WTC11 (cell line): ENCODE data around the gene SRC. TPM values are rescaled to one million over a fixed set of nuclear protein-coding genes. Genes with fewer than 3 reads are reported as not detected.

Experiments
- ATAC-seq: fragments of 200-7000 bp; cut with Tn5 transposase; 2 replicates; pipeline ENCODE4 v1.10.0; 2021; ENCODE audit warnings: mild to moderate bottlenecking, moderate library complexity
- CTCF ChIA-PET: fragments of 300-600 bp; sonication (Branson Sonifier 250); formaldehyde crosslinking; loops from one replicate; lab custom pipeline; 2021; ENCODE audit warnings: antibody characterized with exemption; lab: Charles Lee
- POLR2A ChIA-PET: fragments of 350-600 bp; sonication (Branson Sonifier 250); formaldehyde crosslinking; loops from one replicate; lab custom pipeline; 2021; ENCODE audit warnings: antibody characterized with exemption; lab: Charles Lee
- DNase-seq: peaks from one replicate; pipeline ENCODE4 v3.0.0; 2021; ENCODE audit warnings: low spot score
- H3K27ac Mint-ChIP-seq: 2 replicates; pipeline ENCODE4 v1.8.0; 2021; ENCODE audit warnings: mixed read lengths
- H3K27me3 Mint-ChIP-seq: 2 replicates; pipeline ENCODE4 v1.8.0; 2021; ENCODE audit warnings: low read depth, mild to moderate bottlenecking, moderate library complexity, mixed read lengths
- H3K36me3 Mint-ChIP-seq: 2 replicates; pipeline ENCODE4 v1.8.0; 2021; ENCODE audit warnings: mixed read lengths
- H3K4me1 Mint-ChIP-seq: 2 replicates; pipeline ENCODE4 v1.8.0; 2022; ENCODE audit warnings: mixed read lengths
- H3K4me3 Mint-ChIP-seq: 2 replicates; pipeline ENCODE4 v1.8.0; 2021; ENCODE audit warnings: mild to moderate bottlenecking, moderate library complexity, mixed read lengths
- H3K9me3 Mint-ChIP-seq: 2 replicates; pipeline ENCODE4 v1.8.0; 2021; ENCODE audit warnings: mixed read lengths
- ATF1 ChIP-seq: sonication (generic); formaldehyde crosslinking; IDR thresholded peaks from 2 replicates; pipeline ENCODE4 v1.8.1; 2023; ENCODE audit warnings: mild to moderate bottlenecking, moderate library complexity, missing genetic modification reagents
- GRHL2 ChIP-seq: fragments of 250-450 bp; sonication (Bioruptor Pico); IDR thresholded peaks from 2 replicates; pipeline ENCODE4 v1.8.0; 2022; ENCODE audit warnings: mild to moderate bottlenecking, moderate library complexity; ENCODE audit not compliant: insufficient replicate concordance, severe bottlenecking
- GTF2I ChIP-seq: fragments of 250-450 bp; sonication (Bioruptor Pico); conservative IDR thresholded peaks from 2 replicates; pipeline ENCODE4 v1.4.0; 2021; ENCODE audit warnings: mild to moderate bottlenecking
- KAT7 ChIP-seq: sonication (generic); formaldehyde crosslinking; IDR thresholded peaks from 2 replicates; pipeline ENCODE4 v1.8.1; 2023; ENCODE audit warnings: missing genetic modification reagents, mild to moderate bottlenecking, borderline replicate concordance
- RORB ChIP-seq: fragments of 250-450 bp; sonication (Bioruptor Pico); IDR thresholded peaks from 2 replicates; pipeline ENCODE4 v1.9.0; 2021; ENCODE audit warnings: mild to moderate bottlenecking
- SMAD4 ChIP-seq: sonication (generic); formaldehyde crosslinking; IDR thresholded peaks from 2 replicates; pipeline ENCODE4 v1.8.0; 2022; ENCODE audit warnings: mild to moderate bottlenecking, missing genetic modification reagents
- ZNF219 ChIP-seq: sonication (generic); formaldehyde crosslinking; IDR thresholded peaks from 2 replicates; pipeline ENCODE4 v1.8.0; 2023; ENCODE audit warnings: missing genetic modification reagents, mild to moderate bottlenecking, borderline replicate concordance
- ZNF396 ChIP-seq: fragments of 250-450 bp; sonication (Bioruptor Pico); IDR thresholded peaks from 2 replicates; pipeline ENCODE4 v1.8.0; 2021; ENCODE audit warnings: mild to moderate bottlenecking, moderate library complexity, borderline replicate concordance
- total RNA-seq: library from RNA; stranded (reverse); gene quantifications from 3 replicates; pipeline ENCODE4 v1.2.3, GENCODE V29; 2021
- TF ChIP-seq, protein P1 (sequence below): sonication (generic); formaldehyde crosslinking; IDR thresholded peaks from 2 replicates; pipeline ENCODE4 v1.8.1; 2023; ENCODE audit warnings: mild to moderate bottlenecking, missing genetic modification reagents
- TF ChIP-seq, protein P2 (sequence below): sonication (generic); formaldehyde crosslinking; IDR thresholded peaks from 2 replicates; pipeline ENCODE4 v1.8.0; 2022; ENCODE audit warnings: mild to moderate bottlenecking, missing genetic modification reagents
- TF ChIP-seq, protein P3 (sequence below): sonication (generic); formaldehyde crosslinking; IDR thresholded peaks from 2 replicates; pipeline ENCODE4 v1.8.1; 2022; ENCODE audit warnings: low read depth, missing genetic modification reagents, borderline replicate concordance

Gene SRC
- total RNA-seq, 1 experiment from 2014 or later: 33.3 TPM

DNA sequence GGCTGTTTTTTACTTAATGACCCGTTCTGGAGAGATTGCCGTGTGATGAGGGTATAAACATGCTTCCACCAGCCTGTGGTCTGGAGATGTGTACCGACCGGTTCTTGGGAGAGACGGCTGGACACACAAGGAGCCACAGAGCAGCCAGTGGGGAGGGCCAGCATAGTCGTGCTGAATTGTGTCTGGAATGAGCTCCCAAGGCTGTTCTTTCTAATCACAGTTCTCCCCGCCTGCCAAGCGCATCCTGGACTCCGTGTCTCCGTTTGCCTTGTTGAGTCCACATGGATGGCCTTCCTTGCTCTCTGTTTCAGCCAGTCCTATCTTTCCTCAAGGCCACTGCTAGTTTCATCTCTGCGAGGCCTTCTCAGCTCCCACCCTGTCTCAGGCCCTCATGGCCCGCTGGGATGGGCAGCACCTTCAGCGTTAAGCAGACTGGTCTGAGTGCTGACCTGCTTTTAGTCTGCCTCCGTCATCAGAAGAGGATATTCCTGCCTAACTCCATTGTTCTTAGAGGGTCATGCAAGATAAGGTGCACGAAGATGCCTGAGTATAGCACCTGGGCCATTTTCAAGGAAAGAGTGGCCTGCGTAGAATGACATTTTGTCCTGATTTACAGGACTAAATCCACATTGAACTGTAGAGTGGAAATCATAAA, 35.9 kb upstream of the SRC start:
- ChIA-PET POLR2A (interaction anchor here (0.5 kb wide), 1 partner anchor 14 kb away, joined by 6 read pairs; no protein-coding TSS in a partner anchor), CTCF (interaction anchor here (0.7 kb wide), 1 partner anchor 254 kb away, joined by 3 read pairs; no protein-coding TSS in a partner anchor)
- H3K4me1 Mint-ChIP-seq: peaks cover 22% of the 10 kb centered on the region
- no peak overlapping the region for H3K4me3 Mint-ChIP-seq
- H3K27me3 Mint-ChIP-seq: no peaks in the 10 kb centered on the region
- H3K27ac Mint-ChIP-seq: peak overlapping the region; percentile 28
- ATAC-seq (no peak), DNase-seq (no peak)
- H3K9me3 Mint-ChIP-seq: no peaks in the 10 kb centered on the region
- TF ChIP-seq ZNF219 (no peak), GTF2I (CRISPR knock-in tag) (no peak), GRHL2 (CRISPR knock-in tag) (no peak), SMAD4 (CRISPR knock-in tag) (no peak), KAT7 (CRISPR knock-in tag) (no peak)
- TF ChIP-seq, protein P1, sequence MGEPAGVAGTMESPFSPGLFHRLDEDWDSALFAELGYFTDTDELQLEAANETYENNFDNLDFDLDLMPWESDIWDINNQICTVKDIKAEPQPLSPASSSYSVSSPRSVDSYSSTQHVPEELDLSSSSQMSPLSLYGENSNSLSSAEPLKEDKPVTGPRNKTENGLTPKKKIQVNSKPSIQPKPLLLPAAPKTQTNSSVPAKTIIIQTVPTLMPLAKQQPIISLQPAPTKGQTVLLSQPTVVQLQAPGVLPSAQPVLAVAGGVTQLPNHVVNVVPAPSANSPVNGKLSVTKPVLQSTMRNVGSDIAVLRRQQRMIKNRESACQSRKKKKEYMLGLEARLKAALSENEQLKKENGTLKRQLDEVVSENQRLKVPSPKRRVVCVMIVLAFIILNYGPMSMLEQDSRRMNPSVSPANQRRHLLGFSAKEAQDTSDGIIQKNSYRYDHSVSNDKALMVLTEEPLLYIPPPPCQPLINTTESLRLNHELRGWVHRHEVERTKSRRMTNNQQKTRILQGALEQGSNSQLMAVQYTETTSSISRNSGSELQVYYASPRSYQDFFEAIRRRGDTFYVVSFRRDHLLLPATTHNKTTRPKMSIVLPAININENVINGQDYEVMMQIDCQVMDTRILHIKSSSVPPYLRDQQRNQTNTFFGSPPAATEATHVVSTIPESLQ: no peak
- TF ChIP-seq, protein P2, sequence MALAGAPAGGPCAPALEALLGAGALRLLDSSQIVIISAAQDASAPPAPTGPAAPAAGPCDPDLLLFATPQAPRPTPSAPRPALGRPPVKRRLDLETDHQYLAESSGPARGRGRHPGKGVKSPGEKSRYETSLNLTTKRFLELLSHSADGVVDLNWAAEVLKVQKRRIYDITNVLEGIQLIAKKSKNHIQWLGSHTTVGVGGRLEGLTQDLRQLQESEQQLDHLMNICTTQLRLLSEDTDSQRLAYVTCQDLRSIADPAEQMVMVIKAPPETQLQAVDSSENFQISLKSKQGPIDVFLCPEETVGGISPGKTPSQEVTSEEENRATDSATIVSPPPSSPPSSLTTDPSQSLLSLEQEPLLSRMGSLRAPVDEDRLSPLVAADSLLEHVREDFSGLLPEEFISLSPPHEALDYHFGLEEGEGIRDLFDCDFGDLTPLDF (CRISPR knock-in tag): no peak
- TF ChIP-seq, protein P3, sequence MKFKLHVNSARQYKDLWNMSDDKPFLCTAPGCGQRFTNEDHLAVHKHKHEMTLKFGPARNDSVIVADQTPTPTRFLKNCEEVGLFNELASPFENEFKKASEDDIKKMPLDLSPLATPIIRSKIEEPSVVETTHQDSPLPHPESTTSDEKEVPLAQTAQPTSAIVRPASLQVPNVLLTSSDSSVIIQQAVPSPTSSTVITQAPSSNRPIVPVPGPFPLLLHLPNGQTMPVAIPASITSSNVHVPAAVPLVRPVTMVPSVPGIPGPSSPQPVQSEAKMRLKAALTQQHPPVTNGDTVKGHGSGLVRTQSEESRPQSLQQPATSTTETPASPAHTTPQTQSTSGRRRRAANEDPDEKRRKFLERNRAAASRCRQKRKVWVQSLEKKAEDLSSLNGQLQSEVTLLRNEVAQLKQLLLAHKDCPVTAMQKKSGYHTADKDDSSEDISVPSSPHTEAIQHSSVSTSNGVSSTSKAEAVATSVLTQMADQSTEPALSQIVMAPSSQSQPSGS (CRISPR knock-in tag): no peak
- H3K36me3 Mint-ChIP-seq: peaks cover 5% of the 10 kb centered on the region

DNA sequence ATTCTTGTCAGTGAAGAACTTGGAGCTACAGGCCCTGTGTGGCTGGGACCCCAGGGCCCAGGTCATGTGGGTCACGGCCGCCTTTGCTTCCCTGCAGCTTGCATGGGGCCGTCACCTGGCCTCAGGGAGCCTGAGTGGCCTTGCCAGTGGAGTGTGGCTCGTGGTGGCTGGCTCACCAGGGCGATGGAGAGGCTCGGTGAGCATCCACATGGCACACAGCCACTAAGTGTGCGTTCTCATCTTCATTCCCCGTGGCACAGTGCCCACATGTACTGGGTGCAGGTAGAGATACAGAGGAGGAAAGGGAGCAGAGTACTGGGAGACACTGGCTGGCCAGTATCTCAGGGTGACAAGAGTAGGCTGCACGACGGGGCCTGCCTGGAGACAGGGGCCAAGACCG, 35.0 kb upstream of the SRC start:
- no peak for DNase-seq
- no peak for TF ChIP-seq RORB (CRISPR knock-in tag)
- Mint-ChIP-seq H3K4me1 (peaks cover 23% of the 10 kb centered on the region), H3K36me3 (peaks cover 6% of the 10 kb centered on the region), H3K27ac (peak overlapping the region; percentile 28), H3K4me3 (no peak overlapping the region), H3K27me3 (no peaks in the 10 kb centered on the region), H3K9me3 (no peaks in the 10 kb centered on the region)
- POLR2A ChIA-PET: no interaction called here
- CTCF ChIA-PET: no interaction called here
- no peak for ATAC-seq

DNA sequence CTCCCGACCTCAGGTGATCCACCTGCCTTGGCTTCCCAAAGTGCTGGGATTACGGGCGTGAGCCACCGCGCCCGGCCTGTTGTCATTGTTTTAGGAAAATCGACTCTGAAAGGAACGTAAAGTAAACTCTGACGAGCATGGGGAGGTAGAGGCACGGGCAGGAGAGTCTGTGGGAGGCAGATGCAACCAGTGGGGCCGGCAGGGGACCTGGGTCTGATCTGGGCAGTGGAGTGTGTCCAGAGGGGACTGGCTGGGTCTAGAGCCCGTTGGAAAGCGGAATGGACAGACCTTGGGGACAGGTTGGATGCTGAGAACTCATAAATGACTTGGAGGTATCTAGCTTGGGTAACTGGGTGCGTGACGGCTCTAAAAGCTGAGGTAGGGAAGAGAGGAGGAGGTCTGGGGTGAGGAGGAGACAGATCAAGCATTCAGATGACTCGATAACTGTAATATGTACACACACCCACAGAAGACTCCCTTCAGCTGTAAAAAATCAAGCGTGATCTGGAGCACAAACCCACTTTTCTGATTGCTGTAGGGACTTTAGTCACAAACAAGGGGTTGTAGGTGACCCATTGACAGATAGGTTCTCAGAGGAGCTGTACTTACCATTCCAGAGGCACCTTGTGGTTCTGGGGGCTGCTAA, 34.1 kb upstream of the SRC start:
- CTCF ChIA-PET: interaction anchor here (1.3 kb wide), 1 partner anchor 83 kb away, joined by 4 read pairs; no protein-coding TSS in a partner anchor
- no peak for ATAC-seq
- H3K36me3 Mint-ChIP-seq: peaks cover 13% of the 10 kb centered on the region
- H3K4me3 Mint-ChIP-seq: no peak overlapping the region
- H3K27ac Mint-ChIP-seq: peak overlapping the region; percentile 24
- H3K9me3 Mint-ChIP-seq: no peaks in the 10 kb centered on the region
- peaks cover 30% of the 10 kb centered on the region for H3K4me1 Mint-ChIP-seq
- DNase-seq: no peak
- H3K27me3 Mint-ChIP-seq: no peaks in the 10 kb centered on the region
- POLR2A ChIA-PET: no interaction called here
- TF ChIP-seq ZNF396 (CRISPR knock-in tag): no peak

DNA sequence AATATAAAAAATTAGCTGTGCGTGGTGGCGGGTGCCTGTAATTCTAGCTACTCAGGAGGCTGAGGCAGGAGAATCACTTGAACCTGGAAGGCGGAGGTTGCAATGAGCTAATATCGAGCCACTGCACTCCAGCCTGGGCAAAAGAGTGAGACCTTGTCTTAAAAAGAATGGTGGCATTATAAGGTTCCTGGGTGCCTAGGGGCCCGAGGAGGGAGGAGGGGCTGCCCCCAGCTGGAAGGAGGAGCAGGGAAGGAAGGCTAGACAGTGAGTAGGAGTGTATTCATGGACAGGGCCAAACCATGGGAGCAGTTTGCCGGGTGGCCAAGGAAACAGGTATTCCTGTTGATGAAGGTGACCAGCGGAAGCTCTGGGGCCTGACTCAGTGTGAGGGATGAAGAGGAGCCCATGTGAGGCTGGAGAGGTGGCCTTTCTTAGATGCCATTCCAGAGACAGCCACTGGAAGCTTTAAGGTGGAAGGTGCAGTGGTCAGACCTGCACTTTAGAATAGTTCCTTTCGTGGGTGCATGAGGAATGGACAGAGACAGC, 32.3 kb upstream of the SRC start:
- ATAC-seq (no peak; the same call in 1 of the 2 replicates), DNase-seq (no peak)
- no peak overlapping the region for H3K4me3 Mint-ChIP-seq
- H3K27me3 Mint-ChIP-seq: no peaks in the 10 kb centered on the region; the same call in 1 of the 2 replicates
- no peaks in the 10 kb centered on the region for H3K9me3 Mint-ChIP-seq
- H3K27ac Mint-ChIP-seq: peak overlapping the region; percentile 92
- CTCF ChIA-PET: interaction anchor here (0.6 to 0.9 kb wide), 2 partner anchors 17 to 48 kb away, joined by 3 read pairs; no protein-coding TSS in a partner anchor
- peaks cover 13% of the 10 kb centered on the region for H3K36me3 Mint-ChIP-seq
- POLR2A ChIA-PET: no interaction called here
- H3K4me1 Mint-ChIP-seq: peaks cover 41% of the 10 kb centered on the region
- TF ChIP-seq ATF1: no peak
